HUES6 (cell line): ENCODE measurements around the gene FRYL.
"Not testable (repeated sequence)": the region's sequence is repeated elsewhere in the genome, so short reads cannot be mapped to it uniquely, and the experiment has no call there.

Experiments
- H3K27ac ChIP-seq: 2 replicates; pipeline ENCODE4 v1.7.0; 2013; ENCODE audit warnings: low read depth, mild to moderate bottlenecking, low read length, inconsistent platforms
- H3K27me3 ChIP-seq: 2 replicates; pipeline ENCODE4 v1.6.1; 2013; ENCODE audit warnings: low read length; ENCODE audit not compliant: control insufficient read depth, insufficient read depth
- H3K36me3 ChIP-seq: 2 replicates; pipeline ENCODE4 v1.6.1; 2013; ENCODE audit warnings: low read length; ENCODE audit not compliant: control insufficient read depth, insufficient read depth
- H3K4me1 ChIP-seq: 2 replicates; pipeline ENCODE4 v1.6.1; 2013; ENCODE audit warnings: low read length; ENCODE audit not compliant: control insufficient read depth, insufficient read depth
- H3K4me3 ChIP-seq: 2 replicates; pipeline ENCODE4 v1.5.1; 2013; ENCODE audit warnings: low read depth, low read length
- H3K9ac ChIP-seq: one replicate; pipeline ENCODE4 v1.6.1; 2013; ENCODE audit warnings: mild to moderate bottlenecking, low read length
- H3K9me3 ChIP-seq: 2 replicates; pipeline ENCODE4 v1.6.1; 2013; ENCODE audit warnings: low read depth, low read length; ENCODE audit not compliant: control insufficient read depth, insufficient read depth

FRYL gene

GRCh38 chr4:48653217-48654014 lies 126.7 kb downstream of the FRYL start:
- Histone ChIP-seq H3K36me3 (no peaks in the 10 kb centered on the region), H3K4me1 (0 out of 2 replicates have a peak, but pooled peaks cover 3% of the 10 kb centered on the region), H3K9me3 (no peaks in the 10 kb centered on the region), H3K9ac (no peak overlapping the region), H3K4me3 (no peak overlapping the region), H3K27ac (no peak overlapping the region), H3K27me3 (no peaks in the 10 kb centered on the region)

DNA sequence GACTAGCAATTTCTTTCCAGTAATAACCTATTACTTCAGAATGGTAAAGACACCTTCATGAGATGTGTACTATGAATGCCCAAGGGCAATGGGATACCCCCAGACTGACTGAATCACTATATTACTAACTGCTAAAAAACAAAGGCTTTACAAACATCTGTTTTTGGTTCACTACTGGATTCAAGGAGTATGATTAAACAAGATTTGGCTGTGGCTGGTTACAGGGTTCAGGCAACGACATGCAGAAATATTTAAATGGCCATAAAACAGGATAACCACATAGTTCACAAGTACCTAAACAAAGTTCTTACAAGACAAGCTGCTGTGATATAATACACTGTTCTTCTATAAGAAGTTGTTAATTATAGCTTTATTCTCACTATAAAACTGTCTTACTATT lies 128.2 kb downstream of the FRYL start:
- Histone ChIP-seq H3K36me3 (no peaks in the 10 kb centered on the region), H3K9me3 (no peaks in the 10 kb centered on the region), H3K27me3 (no peaks in the 10 kb centered on the region), H3K9ac (no peak overlapping the region), H3K27ac (no peak overlapping the region), H3K4me3 (no peak overlapping the region), H3K4me1 (0 out of 2 replicates have a peak, but pooled peaks cover 3% of the 10 kb centered on the region)

GRCh38 chr4:48649505-48649904 lies 130.6 kb downstream of the FRYL start:
- Histone ChIP-seq H3K4me1 (0 out of 2 replicates have a peak, but pooled peaks cover 3% of the 10 kb centered on the region), H3K4me3 (no peak overlapping the region), H3K36me3 (no peaks in the 10 kb centered on the region), H3K27ac (no peak overlapping the region), H3K9me3 (no peaks in the 10 kb centered on the region), H3K9ac (no peak overlapping the region), H3K27me3 (no peaks in the 10 kb centered on the region)

DNA sequence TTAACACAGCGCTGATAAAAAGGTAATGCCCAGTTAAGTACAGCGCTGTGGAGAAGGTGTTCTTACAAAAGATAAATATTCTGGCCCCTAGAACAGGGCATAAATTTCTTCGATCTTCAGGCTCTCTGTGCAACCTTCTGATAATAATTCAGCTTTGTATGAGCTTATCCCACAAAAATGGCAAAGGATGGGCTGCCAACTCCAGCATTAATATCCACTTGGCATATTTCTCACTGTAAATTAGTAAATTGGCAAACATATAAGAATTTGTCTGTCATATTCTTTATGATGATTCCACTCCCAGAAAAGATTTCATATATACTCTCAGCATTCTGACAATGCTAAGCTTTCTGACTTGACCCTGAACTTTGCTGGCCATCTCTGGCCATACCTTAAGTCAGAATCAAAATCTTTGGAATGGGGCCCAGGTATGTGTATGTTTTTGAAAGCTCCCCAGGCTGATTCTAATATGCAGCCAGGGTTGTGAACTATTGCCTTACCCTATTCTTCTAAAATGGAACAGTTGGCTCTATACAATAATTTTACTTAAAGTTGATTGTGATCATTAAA lies 134.8 kb downstream of the FRYL start:
- H3K27me3 ChIP-seq, result no peaks in the 10 kb centered on the region
- no peak overlapping the region for H3K9ac ChIP-seq
- H3K4me1 ChIP-seq, result peaks cover 6% of the 10 kb centered on the region; the same call in 1 of the 2 replicates
- H3K9me3 ChIP-seq, result no peaks in the 10 kb centered on the region
- H3K27ac ChIP-seq, result no peak overlapping the region
- H3K4me3 ChIP-seq, result no peak overlapping the region
- no peaks in the 10 kb centered on the region for H3K36me3 ChIP-seq

- Histone ChIP-seq H3K36me3 (no peaks in the 10 kb centered on the region), H3K4me3 (no peak overlapping the region), H3K27me3 (no peaks in the 10 kb centered on the region), H3K9me3 (no peaks in the 10 kb centered on the region), H3K9ac (no peak overlapping the region), H3K27ac (no peak overlapping the region), H3K4me1 (peaks cover 6% of the 10 kb centered on the region; the same call in 1 of the 2 replicates)
Measured at GRCh38 chr4:48642421-48643374, 137.4 kb downstream of the FRYL start.

DNA sequence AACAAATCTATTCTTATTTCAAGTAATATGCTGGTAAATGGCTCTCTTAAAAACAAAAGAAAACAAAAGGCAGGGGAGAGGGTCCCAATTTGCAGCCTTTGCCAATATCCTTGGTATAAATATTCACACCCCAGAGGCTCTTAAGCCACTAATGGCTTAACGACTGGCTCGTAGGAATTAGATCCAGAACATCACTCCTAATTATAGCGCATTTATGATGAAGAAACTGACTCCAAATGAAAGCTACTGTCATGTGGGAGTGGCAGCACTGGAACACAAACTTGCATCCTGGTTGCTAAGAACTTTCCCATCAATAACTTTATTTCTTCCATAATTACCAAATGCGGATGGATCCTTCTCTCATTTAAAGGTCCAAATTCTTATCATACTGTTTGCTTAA lies 138.7 kb downstream of the FRYL start:
- Histone ChIP-seq H3K4me1 (peaks cover 6% of the 10 kb centered on the region; the same call in 1 of the 2 replicates), H3K27me3 (no peaks in the 10 kb centered on the region), H3K4me3 (no peak overlapping the region), H3K9ac (no peak overlapping the region), H3K36me3 (no peaks in the 10 kb centered on the region), H3K27ac (no peak overlapping the region), H3K9me3 (no peaks in the 10 kb centered on the region)

DNA sequence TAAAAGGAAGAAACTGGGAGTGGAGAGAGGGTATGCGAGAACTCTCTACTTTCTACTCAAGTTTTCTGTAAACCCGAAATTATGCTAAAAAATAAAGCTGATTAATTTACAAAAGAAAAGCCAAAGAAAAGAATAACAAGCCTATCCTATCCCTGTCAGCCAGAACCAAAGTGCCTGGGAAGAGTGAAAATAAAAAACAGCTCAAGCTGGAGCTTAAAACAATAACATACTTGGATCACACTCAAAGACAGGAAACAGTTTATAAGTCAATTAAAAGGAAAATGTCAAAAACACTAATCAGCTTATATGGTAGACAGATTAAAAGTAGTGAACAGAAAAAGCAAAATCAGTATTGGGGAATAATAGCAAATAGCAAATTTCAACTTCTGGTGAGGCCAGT lies 139.4 kb downstream of the FRYL start:
- Histone ChIP-seq H3K4me3 (no peak overlapping the region), H3K4me1 (peaks cover 6% of the 10 kb centered on the region; the same call in 1 of the 2 replicates), H3K9ac (no peak overlapping the region), H3K36me3 (no peaks in the 10 kb centered on the region), H3K27ac (no peak overlapping the region), H3K27me3 (no peaks in the 10 kb centered on the region), H3K9me3 (no peaks in the 10 kb centered on the region)

DNA sequence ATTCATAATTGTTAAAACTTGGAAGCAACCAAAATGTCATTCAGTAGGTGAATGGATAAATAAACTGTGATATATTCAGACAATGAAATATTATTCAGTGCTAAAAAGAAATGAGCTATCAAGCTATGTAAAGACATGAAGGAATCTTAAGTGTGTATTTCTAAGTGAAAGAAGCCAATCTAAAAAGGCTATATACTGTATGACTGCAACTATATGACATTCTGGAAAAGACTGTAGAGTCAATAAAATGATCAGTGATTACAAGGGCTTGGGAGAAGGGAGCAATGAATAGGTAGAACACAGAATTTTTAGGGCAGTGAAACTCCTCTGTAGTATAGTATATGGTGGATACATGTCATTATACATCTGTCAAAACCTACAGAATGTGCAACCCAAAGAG lies 139.9 kb downstream of the FRYL start:
- H3K9ac ChIP-seq, result no peak overlapping the region

DNA sequence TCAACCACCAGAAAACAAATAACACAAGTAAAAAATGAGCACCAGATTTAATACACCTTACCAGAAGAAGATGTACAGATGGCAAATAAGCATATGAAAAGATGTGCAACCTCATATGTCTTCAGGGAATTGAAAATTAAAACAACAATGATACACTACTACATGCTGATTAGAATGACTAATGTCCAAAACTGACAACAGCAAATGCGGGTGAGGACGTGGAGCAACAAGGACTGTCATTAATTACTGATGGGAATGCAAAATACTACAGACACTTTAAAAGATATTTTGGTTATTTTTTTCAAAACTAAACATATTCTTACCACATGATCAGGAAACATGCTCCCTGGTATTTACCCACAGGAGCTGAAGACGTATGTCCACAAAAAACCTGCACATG lies 140.3 kb downstream of the FRYL start:
- H3K9ac ChIP-seq, result no peak overlapping the region
- peaks cover 11% of the 10 kb centered on the region; the same call in 1 of the 2 replicates for H3K4me1 ChIP-seq
- no peak overlapping the region for H3K27ac ChIP-seq
- H3K9me3 ChIP-seq, result no peaks in the 10 kb centered on the region
- H3K4me3 ChIP-seq, result no peak overlapping the region
- no peaks in the 10 kb centered on the region for H3K36me3 ChIP-seq
- no peaks in the 10 kb centered on the region for H3K27me3 ChIP-seq

More for the DNA sequence above, 139.9 kb downstream of the FRYL start:
- no peak overlapping the region for H3K27ac ChIP-seq
- H3K4me1 ChIP-seq, result peaks cover 10% of the 10 kb centered on the region; the same call in 1 of the 2 replicates
- no peaks in the 10 kb centered on the region for H3K36me3 ChIP-seq
- no peak overlapping the region for H3K4me3 ChIP-seq
- H3K9me3 ChIP-seq, result no peaks in the 10 kb centered on the region
- no peaks in the 10 kb centered on the region for H3K27me3 ChIP-seq

DNA sequence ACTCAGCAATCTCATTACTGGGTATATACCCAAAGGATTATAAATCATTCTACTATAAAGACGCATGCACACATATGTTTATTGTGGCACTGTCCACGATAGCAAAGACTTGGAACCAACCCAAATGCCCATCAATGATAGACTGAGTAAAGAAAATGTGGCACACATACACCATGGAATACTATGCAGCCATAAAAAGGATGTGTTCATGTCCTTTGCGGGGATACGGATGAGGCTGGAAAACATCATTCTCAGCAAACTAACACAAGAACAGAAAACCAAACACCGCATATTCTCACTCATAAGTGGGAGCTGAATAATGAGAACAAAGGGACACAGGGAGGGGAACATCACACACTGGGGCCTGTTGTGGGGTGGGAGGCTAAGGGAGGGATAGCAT lies 141.5 kb downstream of the FRYL start:
- not testable (repeated sequence) for H3K4me3 ChIP-seq, H3K36me3 ChIP-seq, H3K9me3 ChIP-seq, H3K27me3 ChIP-seq, H3K9ac ChIP-seq, H3K27ac ChIP-seq
- H3K4me1 ChIP-seq, result peaks cover 19% of the 10 kb centered on the region; the same call in 1 of the 2 replicates
